ENCODE results near the gene PRR7.

The PRR7 gene

GRCh38 chr5:177475563-177476427 is 29.2 kb downstream of the PRR7 start:
- no peaks in the 10 kb centered on the region for H3K27me3 ChIP-seq (ENCODE audit: insufficient read depth, low read depth)
- no peak overlapping the region for H2AFZ ChIP-seq (ENCODE audit: low read depth)
- no peak overlapping the region for H3K27ac ChIP-seq
- no peaks in the 10 kb centered on the region for H4K20me1 ChIP-seq (ENCODE audit: insufficient read depth)
- peaks cover 5% of the 10 kb centered on the region for H3K4me1 ChIP-seq (ENCODE audit: low read depth, poor library complexity, severe bottlenecking)
- no peak overlapping the region for H3K9ac ChIP-seq
- TF ChIP-seq CTCF (conservative IDR thresholded peaks at IDR 0.05; ENCODE audit: low read depth, low read length), result no peak
- no peaks in the 10 kb centered on the region for H3K79me2 ChIP-seq (ENCODE audit: insufficient read depth, low read depth)
- H3K36me3 ChIP-seq (ENCODE audit: insufficient read depth), result no peaks in the 10 kb centered on the region
- H3K4me3 ChIP-seq (IDR thresholded peaks at IDR 0.05; ENCODE audit: insufficient read depth, low read depth, low read length), result no peak overlapping the region
- no peak overlapping the region for H3K4me2 ChIP-seq

GRCh38 chr5:177476531-177477233 is 30.1 kb downstream of the PRR7 start:
- no peak for TF ChIP-seq CTCF (conservative IDR thresholded peaks at IDR 0.05; ENCODE audit: low read depth, low read length)
- Histone ChIP-seq H3K4me2 (no peak overlapping the region), H3K79me2 (ENCODE audit: insufficient read depth, low read depth) (no peaks in the 10 kb centered on the region), H3K9ac (no peak overlapping the region), H4K20me1 (ENCODE audit: insufficient read depth) (no peaks in the 10 kb centered on the region), H3K36me3 (ENCODE audit: insufficient read depth) (no peaks in the 10 kb centered on the region), H3K4me1 (ENCODE audit: low read depth, poor library complexity, severe bottlenecking) (no peaks in the 10 kb centered on the region), H3K27me3 (ENCODE audit: insufficient read depth, low read depth) (no peaks in the 10 kb centered on the region), H3K27ac (no peak overlapping the region), H3K4me3 (IDR thresholded peaks at IDR 0.05; ENCODE audit: insufficient read depth, low read depth, low read length) (no peak overlapping the region), H2AFZ (ENCODE audit: low read depth) (no peak overlapping the region)

GRCh38 chr5:177477701-177478477 is 31.3 kb downstream of the PRR7 start:
- Histone ChIP-seq H3K27me3 (ENCODE audit: insufficient read depth, low read depth) (no peaks in the 10 kb centered on the region), H2AFZ (ENCODE audit: low read depth) (no peak overlapping the region), H3K4me3 (IDR thresholded peaks at IDR 0.05; ENCODE audit: insufficient read depth, low read depth, low read length) (no peak overlapping the region), H3K4me2 (no peak overlapping the region), H4K20me1 (ENCODE audit: insufficient read depth) (no peaks in the 10 kb centered on the region), H3K36me3 (ENCODE audit: insufficient read depth) (no peaks in the 10 kb centered on the region), H3K9ac (no peak overlapping the region), H3K79me2 (ENCODE audit: insufficient read depth, low read depth) (no peaks in the 10 kb centered on the region), H3K4me1 (ENCODE audit: low read depth, poor library complexity, severe bottlenecking) (no peaks in the 10 kb centered on the region), H3K27ac (no peak overlapping the region)
- TF ChIP-seq CTCF (conservative IDR thresholded peaks at IDR 0.05; ENCODE audit: low read depth, low read length), result no peak

- Histone ChIP-seq H3K4me1 (ENCODE audit: low read depth, poor library complexity, severe bottlenecking) (no peaks in the 10 kb centered on the region), H3K27ac (no peak overlapping the region), H2AFZ (ENCODE audit: low read depth) (no peak overlapping the region), H3K36me3 (ENCODE audit: insufficient read depth) (no peaks in the 10 kb centered on the region), H3K9ac (no peak overlapping the region), H3K4me3 (IDR thresholded peaks at IDR 0.05; ENCODE audit: insufficient read depth, low read depth, low read length) (no peak overlapping the region), H3K4me2 (no peak overlapping the region), H4K20me1 (ENCODE audit: insufficient read depth) (no peaks in the 10 kb centered on the region), H3K79me2 (ENCODE audit: insufficient read depth, low read depth) (no peaks in the 10 kb centered on the region), H3K27me3 (ENCODE audit: insufficient read depth, low read depth) (no peaks in the 10 kb centered on the region)
- TF ChIP-seq CTCF (conservative IDR thresholded peaks at IDR 0.05; ENCODE audit: low read depth, low read length), result no peak
Measured at GRCh38 chr5:177478711-177479646, 32.4 kb downstream of the PRR7 start.

Data from KMS-11 (cell line).